CD1c-positive myeloid dendritic cell (primary cell): ENCODE results near the gene HARS2.
A peak's percentile ranks its signal among the peaks of the same experiment; 100 is the strongest.
"Not testable (repeated sequence)": the region's sequence is repeated elsewhere in the genome, so short reads cannot be mapped to it uniquely, and the experiment has no call there.

Experiments used
- DNase-seq: peaks from one replicate; pipeline ENCODE4 v3.0.0-alpha.2; 2016; ENCODE audit errors: extremely low spot score

The HARS2 gene

GRCh38 chr5:140690941-140691924 is at the start of gene HARS2, which contains the start of gene HARS1:
HARS2 (plus strand) TSS chr5:140691455; CDS start chr5:140691649, 194 bp downstream.
HARS1 (minus strand) TSS chr5:140691370; CDS start chr5:140691304, 66 bp downstream.
- DNase-seq, result peak; percentile 97

GRCh38 chr5:140641716-140642115 is 49.5 kb upstream of the HARS2 start:
- DNase-seq, result no peak

- no peak for DNase-seq
These were observed 48.5 kb upstream of the HARS2 start for GRCh38 chr5:140642718-140643117.

- no peak for DNase-seq
These were observed 44.2 kb upstream of the HARS2 start for GRCh38 chr5:140647042-140647419.

- DNase-seq, result no peak
These were observed 32.4 kb upstream of the HARS2 start for GRCh38 chr5:140658870-140659269.

- not testable (repeated sequence) for DNase-seq
These were observed 30.9 kb upstream of the HARS2 start for GRCh38 chr5:140660371-140660770.

- no peak for DNase-seq
These were observed 27.3 kb upstream of the HARS2 start for GRCh38 chr5:140664030-140664358.

- DNase-seq, result peak; percentile 98
These were observed 26.7 kb upstream of the HARS2 start, which contains the start of gene WDR55 for GRCh38 chr5:140664359-140665119. WDR55 (plus strand) TSS chr5:140664904; CDS start chr5:140664913, 9 bp downstream.

GRCh38 chr5:140671035-140671434 is 20.2 kb upstream of the HARS2 start:
- DNase-seq, result not testable (repeated sequence)

- no peak for DNase-seq
These were observed 19.7 kb upstream of the HARS2 start for GRCh38 chr5:140671472-140672125.

- DNase-seq, result peak; percentile 29
These were observed 18.6 kb upstream of the HARS2 start for GRCh38 chr5:140672455-140673186.

GRCh38 chr5:140673187-140673976 is 17.9 kb upstream of the HARS2 start, which contains the start of gene DND1:
DND1 (minus strand) TSS chr5:140673576; CDS start chr5:140673542, 34 bp downstream.
- DNase-seq, result no peak

- no peak for DNase-seq
These were observed 17.0 kb upstream of the HARS2 start for GRCh38 chr5:140674211-140674610.

- no peak for DNase-seq
These were observed 16.6 kb upstream of the HARS2 start for GRCh38 chr5:140674629-140675028.

- no peak for DNase-seq
These were observed 13.3 kb upstream of the HARS2 start for GRCh38 chr5:140677947-140678346.

- no peak for DNase-seq
These were observed 12.3 kb upstream of the HARS2 start for GRCh38 chr5:140678993-140679392.

- no peak for DNase-seq
These were observed 801 bp upstream of the HARS2 start for GRCh38 chr5:140690376-140690932.

GRCh38 chr5:140694276-140694675 is 3.0 kb downstream of the HARS2 start:
- no peak for DNase-seq

GRCh38 chr5:140696891-140697492 is 5.7 kb downstream of the HARS2 start:
- DNase-seq, result no peak
